Stimulated activated CD8-positive, alpha-beta memory T cell treated with anti-CD3 and anti-CD28 coated beads, Interleukin-7, amount 100 ng/mL, for 48 hours (primary cell): ENCODE measurements around the gene BBS5.

Experiments used
- DNase-seq, 2 donors: peaks; one replicate each; pipeline ENCODE4 v3.0.0-alpha.2; 2020; ENCODE audit warnings: low read depth in 1 of 2; ENCODE audit errors: extremely low read depth in 1 of 2

The BBS5 gene

DNA sequence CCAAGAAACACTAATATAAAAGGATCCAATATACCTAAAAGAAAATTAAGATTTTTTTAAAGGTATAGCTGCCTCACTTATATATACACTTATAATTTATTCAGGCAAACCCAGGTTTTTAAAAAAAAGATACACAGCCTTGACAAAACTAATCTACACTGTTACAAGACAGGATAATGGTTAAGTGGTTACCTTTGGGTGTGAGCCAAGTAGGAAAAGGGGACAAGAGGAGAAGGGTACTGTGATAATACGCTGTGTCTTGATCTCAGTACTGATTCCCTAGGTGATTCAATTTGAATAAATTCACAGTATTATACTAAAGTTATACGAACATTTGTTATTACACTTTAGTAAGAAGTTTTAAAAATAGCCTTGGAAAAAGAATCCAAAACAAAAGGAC is 60.9 kb downstream of the BBS5 start:
- DNase-seq, result no peak

GRCh38 chr2:169542433-169542832 is 63.1 kb downstream of the BBS5 start:
- DNase-seq, result no peak

- no peak for DNase-seq
Measured at GRCh38 chr2:169546756-169547155, 67.5 kb downstream of the BBS5 start.
